ENCODE measurements around the gene RNF212B.

DNA sequence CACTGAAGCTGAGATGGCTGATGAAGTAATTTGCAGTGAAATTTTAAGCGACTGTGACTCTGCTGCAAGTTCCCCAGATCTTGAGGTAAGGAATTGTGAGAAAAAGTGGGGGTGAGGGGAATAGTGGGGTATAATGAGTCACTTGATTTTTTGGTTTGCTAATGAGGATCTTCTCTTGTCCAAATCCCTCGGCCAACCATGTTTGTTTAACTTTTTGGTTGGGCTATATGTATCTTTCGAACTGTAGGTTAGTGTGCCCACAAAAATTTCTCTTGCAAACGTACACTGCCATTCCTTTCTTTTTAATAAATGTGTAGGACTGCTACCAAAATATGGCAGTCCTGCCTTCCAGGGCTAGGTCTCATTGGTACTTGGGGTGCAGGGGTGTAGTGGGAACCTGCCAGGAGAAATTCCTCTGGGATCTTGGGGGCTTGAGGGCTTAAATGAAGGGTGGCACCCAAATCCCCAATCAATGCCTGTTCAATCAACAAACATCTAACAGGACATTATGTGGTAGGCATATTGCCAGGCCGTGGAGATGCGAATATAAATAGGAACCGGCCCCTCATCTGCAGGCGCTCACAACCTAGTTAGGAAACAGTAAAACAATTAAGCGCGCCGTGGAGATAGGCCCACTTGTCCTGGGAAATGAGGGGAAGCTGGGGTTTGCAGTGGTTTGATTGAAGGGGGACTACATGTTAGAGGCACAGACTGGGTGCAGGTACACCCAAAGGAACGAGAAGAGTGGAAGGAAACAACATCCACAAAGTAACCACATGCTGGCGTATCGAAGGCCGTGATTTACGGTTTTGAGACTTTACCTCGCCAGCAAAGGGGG lies 82.2 kb downstream of the RNF212B start:
- no peak for TF ChIP-seq CTCF (IDR thresholded peaks at IDR 0.05)
- TF ChIP-seq POLR2A (IDR thresholded peaks at IDR 0.05): no peak

Data from adrenal gland (tissue), 5 donors.